GM12873 (cell line): Measurements from ENCODE around the gene METTL16.

Source experiments
- TF ChIP-seq, protein P1 (sequence below): IDR thresholded peaks from 2 replicates; pipeline ENCODE4 v1.5.1; 2012; ENCODE audit warnings: low read depth, mild to moderate bottlenecking, moderate library complexity, low read length, control low read depth; ENCODE audit not compliant: insufficient read depth; ENCODE audit errors: missing control alignments

The METTL16 gene

DNA sequence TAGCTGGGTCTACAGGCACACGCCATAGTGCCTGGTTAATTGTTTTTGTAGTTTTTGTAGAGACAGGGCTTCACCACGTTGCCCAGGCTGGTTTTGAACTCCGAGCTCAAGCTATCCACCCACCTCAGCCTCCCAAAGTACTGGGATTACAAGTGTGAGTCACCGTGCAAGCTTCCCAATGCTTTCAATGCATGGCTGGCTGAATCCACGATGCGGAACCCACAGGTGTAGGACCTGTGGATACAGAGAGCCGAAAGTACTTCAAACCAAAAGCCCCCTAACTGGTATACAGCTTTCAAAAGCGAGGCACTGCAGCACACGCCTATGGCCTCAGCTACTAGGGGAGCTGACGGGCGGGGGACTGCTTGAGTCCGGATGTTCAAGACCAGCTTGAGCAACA lies 44.8 kb downstream of the METTL16 start:
- TF ChIP-seq, protein P1, sequence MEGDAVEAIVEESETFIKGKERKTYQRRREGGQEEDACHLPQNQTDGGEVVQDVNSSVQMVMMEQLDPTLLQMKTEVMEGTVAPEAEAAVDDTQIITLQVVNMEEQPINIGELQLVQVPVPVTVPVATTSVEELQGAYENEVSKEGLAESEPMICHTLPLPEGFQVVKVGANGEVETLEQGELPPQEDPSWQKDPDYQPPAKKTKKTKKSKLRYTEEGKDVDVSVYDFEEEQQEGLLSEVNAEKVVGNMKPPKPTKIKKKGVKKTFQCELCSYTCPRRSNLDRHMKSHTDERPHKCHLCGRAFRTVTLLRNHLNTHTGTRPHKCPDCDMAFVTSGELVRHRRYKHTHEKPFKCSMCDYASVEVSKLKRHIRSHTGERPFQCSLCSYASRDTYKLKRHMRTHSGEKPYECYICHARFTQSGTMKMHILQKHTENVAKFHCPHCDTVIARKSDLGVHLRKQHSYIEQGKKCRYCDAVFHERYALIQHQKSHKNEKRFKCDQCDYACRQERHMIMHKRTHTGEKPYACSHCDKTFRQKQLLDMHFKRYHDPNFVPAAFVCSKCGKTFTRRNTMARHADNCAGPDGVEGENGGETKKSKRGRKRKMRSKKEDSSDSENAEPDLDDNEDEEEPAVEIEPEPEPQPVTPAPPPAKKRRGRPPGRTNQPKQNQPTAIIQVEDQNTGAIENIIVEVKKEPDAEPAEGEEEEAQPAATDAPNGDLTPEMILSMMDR = no peak

DNA sequence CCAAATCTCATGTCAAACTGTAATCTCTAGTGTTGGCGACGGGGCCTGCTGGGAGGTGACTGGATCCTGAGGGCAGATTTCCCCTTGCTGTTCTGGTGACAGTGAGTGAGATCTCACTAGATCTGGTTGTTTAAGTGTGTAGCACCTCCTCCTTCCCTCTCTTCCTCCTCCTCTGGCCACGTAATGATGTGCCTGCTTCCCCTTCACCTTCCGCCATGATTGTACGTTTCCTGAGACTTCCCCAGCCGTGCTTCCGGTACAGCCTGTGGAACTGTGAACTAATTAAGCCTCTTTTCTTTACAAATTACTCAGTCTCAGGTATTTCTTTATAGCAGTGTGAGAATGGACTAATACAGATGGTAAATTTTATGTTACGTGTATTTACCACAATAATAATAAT lies 49.2 kb downstream of the METTL16 start:
- TF ChIP-seq, protein P1 = no peak

DNA sequence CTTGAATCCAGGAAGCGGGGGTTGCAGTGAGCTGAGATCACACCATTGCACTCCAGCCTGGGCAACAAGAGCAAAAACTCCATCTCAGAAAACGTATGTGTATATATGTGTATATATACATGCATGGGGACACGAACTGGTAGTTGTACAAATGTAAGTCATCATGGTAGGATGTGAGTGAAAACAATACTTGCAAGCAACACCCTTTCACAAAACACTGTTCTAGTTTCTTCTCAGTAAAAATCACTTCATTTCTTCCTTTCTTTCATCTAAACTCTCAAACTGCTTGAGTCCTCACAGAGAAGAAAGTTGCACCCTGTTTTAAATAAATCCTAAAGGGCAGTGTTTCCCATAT lies 51.8 kb downstream of the METTL16 start:
- TF ChIP-seq, protein P1 = no peak

DNA sequence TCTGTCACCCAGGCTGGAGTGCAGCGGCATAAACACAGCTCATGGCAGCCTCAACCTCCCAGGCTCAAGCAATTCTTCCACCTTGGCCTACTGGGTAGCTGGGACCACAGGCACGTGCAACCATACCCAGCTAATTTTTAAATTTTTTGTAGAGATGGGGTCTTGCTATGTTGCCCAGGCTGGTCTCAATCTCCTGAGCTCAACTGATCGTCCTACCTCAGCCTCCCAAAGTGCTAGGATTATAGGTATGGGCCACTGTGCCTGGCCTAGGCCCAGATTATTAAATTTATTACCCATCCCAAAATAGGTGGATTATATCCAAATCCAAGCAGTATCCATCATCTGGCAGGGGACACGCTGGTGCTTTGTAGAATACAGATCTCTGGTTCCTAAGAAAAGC lies 53.8 kb downstream of the METTL16 start:
- TF ChIP-seq, protein P1 = no peak

DNA sequence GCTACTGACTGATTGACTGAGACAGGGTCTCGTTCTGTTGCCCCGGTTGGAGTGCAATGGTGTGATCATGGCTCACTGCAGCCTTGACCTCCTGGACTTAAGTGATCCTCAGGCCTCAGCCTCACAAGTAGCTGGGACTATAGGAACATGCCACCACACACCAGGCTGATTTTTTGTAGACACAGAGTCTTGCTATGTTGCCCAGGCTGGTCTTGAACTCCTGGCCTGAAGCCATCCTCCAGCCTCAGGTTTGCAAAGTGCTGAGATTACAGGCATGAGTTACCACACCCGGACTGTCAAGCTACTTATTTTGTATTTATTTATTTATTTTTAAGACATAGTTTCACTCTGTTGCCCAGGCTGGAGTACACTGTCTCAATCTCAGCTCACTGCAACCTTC lies 55.2 kb downstream of the METTL16 start:
- TF ChIP-seq, protein P1 = no peak

DNA sequence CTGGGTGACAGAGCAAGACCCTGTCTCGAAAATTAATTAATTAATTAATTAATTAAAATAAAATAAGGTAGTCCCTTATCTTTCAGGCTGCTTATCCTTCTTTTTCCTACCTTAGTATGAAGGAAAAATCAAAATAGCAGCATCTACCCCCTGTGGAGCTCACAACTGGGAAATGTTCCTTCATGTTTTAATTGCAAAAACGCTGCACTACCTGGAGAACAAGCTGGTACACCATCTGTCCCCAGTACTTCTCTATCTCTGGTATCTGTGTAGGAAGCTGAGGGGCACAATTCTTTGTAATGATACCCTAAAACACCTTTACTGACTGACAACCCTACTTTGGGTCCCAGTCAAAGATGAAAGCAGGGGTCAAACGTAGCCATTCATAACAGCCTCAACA lies 55.7 kb downstream of the METTL16 start:
- TF ChIP-seq, protein P1 = no peak

DNA sequence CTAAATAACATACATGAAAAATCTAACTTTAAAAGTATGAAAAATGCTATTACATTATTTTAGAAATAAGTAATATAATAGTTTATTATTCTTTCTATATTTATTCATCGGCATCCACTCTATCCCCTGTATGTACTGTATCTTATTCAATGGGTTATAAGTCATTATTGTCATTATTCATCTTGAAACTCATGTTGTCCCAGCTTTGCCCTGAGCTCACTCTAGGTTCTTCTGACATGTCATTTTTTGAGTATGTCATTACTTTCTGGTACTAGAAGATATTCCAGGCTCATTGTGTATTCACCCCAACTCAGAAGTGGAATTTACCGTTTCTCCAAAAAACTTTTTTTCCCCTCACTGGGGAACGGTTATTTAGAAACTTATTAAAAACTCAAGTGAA lies 57.8 kb downstream of the METTL16 start:
- TF ChIP-seq, protein P1 = no peak

DNA sequence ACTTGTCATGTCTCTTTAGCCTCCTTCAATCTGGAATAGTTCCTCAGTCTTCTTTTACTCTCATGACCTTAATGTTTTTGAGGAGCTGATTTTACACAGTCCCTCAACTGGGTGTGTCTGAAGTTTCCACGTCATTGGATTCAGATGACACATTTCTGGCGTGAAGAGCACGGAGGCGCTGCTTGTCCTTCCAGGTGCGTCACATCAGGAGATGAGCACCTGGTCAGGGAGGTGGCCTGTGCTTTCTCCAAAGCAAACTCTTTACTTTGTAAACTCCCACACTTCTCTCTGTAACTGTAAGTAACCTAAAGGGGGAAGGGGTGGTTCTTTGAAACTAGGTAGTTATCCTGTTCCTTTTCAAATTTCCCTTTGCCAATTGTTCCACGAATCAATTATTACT lies 58.4 kb downstream of the METTL16 start:
- TF ChIP-seq, protein P1 = no peak
